ENCODE measurements around the gene DTNA.
A peak's percentile ranks its signal among the peaks of the same experiment; 100 is the strongest.
"Not testable (repeated sequence)": the region's sequence is repeated elsewhere in the genome, so short reads cannot be mapped to it uniquely, and the experiment has no call there.

DTNA gene

DNA sequence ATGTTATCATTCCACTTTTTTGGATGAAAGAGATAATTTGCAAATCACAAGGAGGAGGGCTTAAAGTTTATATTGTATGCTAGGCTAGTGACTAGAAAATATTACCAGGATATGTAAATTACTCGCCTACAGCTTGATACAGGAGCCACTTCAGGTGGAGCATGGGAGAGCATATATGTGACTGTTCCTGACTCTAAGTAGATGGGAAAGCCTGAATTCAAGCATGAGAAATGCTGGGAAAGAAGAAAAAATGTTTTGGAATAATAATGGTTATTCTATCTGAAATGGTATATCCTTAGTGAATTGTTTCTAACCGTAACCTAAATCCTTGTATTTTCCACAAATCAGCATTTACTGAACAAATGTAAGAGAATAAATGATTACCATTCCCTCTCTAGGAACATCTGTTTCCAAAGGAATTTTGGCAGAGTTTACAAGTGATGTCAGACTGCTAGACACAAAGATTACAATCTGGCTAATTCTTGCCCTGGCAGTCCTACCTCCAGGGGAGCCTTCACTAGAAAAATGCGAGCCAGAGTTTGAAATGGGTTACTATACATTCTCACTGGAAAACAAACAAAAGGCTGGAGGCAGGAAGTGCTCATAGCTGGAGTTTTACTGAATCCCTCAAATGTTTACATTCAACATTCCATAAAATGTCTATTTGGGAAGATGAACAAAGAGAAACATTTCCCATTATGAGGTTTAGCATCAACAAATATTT lies 201.7 kb downstream of the DTNA start:
- TF ChIP-seq, protein P1, sequence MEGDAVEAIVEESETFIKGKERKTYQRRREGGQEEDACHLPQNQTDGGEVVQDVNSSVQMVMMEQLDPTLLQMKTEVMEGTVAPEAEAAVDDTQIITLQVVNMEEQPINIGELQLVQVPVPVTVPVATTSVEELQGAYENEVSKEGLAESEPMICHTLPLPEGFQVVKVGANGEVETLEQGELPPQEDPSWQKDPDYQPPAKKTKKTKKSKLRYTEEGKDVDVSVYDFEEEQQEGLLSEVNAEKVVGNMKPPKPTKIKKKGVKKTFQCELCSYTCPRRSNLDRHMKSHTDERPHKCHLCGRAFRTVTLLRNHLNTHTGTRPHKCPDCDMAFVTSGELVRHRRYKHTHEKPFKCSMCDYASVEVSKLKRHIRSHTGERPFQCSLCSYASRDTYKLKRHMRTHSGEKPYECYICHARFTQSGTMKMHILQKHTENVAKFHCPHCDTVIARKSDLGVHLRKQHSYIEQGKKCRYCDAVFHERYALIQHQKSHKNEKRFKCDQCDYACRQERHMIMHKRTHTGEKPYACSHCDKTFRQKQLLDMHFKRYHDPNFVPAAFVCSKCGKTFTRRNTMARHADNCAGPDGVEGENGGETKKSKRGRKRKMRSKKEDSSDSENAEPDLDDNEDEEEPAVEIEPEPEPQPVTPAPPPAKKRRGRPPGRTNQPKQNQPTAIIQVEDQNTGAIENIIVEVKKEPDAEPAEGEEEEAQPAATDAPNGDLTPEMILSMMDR (IDR thresholded peaks at IDR 0.05; ENCODE audit: low read depth, low read length): no peak
- DNase-seq (ENCODE audit: extremely low read depth, low read depth): peak; percentile 52

- TF ChIP-seq, protein P1 (IDR thresholded peaks at IDR 0.05; ENCODE audit: low read depth, low read length): no peak
- DNase-seq (ENCODE audit: extremely low read depth, low read depth): no peak
Observed at GRCh38 chr18:34913837-34914661, 204.0 kb downstream of the DTNA start.

DNA sequence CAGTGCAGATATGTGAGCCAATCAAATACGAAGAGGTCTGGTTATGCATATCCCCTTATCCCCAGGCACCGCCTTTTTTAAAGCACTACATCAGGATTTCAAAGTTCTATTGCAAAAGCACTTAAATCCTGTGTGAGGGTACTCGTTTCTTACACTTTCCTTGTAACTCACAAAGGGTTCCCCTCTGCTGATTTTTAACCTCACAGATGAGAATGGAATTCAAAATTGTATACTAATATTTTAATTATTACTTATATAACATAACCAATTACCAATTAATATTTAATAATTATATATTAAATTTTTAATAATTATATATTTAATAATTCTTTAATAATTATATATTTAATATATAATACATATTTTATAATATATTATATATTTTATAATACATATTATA lies 204.9 kb downstream of the DTNA start:
- TF ChIP-seq, protein P1 (IDR thresholded peaks at IDR 0.05; ENCODE audit: low read depth, low read length): no peak
- no peak for DNase-seq (ENCODE audit: extremely low read depth, low read depth)

GRCh38 chr18:34916539-34916938 lies 206.4 kb downstream of the DTNA start:
- not testable (repeated sequence) for DNase-seq (ENCODE audit: extremely low read depth, low read depth)

DNA sequence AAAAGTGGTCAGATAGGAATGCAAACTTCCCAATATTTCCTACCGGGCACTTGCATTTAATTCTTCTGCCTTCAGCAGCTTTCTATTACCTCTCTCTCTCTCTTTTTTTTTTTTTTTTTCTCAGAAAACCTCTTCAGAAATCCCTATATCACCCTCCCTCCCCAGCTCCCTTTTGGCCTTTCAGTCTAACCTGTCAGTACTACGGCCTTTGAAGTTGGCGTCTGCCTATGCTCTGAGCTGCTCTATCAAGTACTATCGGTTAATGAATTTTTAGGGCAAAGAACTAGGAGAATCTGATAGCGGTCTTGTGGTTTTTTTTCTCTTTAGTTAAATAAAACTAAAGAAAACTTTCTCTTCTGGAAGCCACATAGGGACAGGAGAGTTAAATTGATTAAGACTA lies 208.8 kb downstream of the DTNA start:
- TF ChIP-seq, protein P1 (IDR thresholded peaks at IDR 0.05; ENCODE audit: low read depth, low read length): no peak
- DNase-seq (ENCODE audit: extremely low read depth, low read depth): no peak

DNA sequence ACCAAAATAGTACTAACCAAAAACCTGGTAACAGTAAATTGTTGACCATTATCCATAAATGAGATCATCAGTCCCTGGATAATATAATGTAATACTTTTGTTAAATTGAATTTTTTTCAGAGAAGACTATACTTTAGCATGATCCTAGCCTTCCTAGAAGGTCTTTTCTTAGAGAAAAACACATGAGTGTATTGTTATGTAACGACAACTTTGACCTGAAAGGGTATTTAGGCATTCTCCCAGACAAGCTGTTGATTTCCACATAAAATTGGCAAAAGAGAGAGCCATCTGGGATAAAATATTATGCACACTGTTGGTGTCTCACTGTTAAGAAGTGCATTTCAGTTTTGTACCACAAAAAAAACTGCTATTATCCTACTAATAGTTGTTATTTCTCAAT lies 211.1 kb downstream of the DTNA start:
- TF ChIP-seq, protein P1 (IDR thresholded peaks at IDR 0.05; ENCODE audit: low read depth, low read length): no peak
- no peak for DNase-seq (ENCODE audit: extremely low read depth, low read depth)

- TF ChIP-seq, protein P1 (IDR thresholded peaks at IDR 0.05; ENCODE audit: low read depth, low read length): no peak
- no peak for DNase-seq (ENCODE audit: extremely low read depth, low read depth)
Observed at GRCh38 chr18:34921811-34922385, 211.8 kb downstream of the DTNA start.

DNA sequence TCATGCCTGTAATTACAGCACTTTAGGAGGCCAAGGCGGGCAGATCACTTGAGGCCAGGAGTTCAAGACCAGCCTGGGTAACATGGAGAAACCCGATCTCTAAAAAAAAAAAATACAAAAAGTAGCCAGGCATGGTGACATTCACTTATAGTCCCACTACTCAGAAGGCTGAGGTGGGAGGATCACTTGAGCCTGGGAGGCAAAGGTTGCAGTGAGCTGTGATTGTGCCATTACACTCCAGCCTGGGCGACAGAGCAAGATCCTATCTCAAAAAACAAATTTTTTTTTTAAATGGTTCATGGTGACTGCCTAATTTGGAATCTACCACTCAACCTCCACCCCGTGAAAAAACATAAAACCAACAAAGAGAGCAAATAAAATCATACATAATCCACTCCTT lies 212.5 kb downstream of the DTNA start:
- not testable (repeated sequence) for DNase-seq (ENCODE audit: extremely low read depth, low read depth)

All from AG09319 (cell line).